GM12874 (cell line): ENCODE data around the gene ATAD2B.

ENCODE experiments used
- TF ChIP-seq, protein P1 (sequence below): IDR thresholded peaks from 2 replicates; pipeline ENCODE4 v1.5.1; 2011; ENCODE audit warnings: low read depth, mild to moderate bottlenecking, control low read depth, low read length, moderate library complexity; ENCODE audit not compliant: insufficient read depth

The ATAD2B gene

DNA sequence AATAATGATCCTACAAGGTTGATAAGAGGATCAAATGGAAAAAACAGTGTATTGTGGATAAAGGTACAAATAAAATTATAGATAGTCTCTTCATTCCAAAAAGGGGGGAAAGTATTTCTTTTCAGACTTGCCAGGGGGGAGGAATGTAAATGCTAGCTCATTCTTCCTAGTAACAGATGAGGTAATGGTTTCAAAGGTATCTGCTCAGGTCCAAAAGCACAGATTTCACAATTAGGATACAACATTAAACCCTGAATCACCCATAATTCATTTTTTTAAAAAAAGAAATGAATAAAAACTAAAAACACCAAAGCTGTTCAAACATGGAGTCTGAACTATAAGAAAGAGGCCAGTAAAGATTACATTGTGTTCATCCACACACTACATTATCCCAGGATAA is 142.0 kb downstream of the ATAD2B start:
- TF ChIP-seq, protein P1, sequence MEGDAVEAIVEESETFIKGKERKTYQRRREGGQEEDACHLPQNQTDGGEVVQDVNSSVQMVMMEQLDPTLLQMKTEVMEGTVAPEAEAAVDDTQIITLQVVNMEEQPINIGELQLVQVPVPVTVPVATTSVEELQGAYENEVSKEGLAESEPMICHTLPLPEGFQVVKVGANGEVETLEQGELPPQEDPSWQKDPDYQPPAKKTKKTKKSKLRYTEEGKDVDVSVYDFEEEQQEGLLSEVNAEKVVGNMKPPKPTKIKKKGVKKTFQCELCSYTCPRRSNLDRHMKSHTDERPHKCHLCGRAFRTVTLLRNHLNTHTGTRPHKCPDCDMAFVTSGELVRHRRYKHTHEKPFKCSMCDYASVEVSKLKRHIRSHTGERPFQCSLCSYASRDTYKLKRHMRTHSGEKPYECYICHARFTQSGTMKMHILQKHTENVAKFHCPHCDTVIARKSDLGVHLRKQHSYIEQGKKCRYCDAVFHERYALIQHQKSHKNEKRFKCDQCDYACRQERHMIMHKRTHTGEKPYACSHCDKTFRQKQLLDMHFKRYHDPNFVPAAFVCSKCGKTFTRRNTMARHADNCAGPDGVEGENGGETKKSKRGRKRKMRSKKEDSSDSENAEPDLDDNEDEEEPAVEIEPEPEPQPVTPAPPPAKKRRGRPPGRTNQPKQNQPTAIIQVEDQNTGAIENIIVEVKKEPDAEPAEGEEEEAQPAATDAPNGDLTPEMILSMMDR: no peak

DNA sequence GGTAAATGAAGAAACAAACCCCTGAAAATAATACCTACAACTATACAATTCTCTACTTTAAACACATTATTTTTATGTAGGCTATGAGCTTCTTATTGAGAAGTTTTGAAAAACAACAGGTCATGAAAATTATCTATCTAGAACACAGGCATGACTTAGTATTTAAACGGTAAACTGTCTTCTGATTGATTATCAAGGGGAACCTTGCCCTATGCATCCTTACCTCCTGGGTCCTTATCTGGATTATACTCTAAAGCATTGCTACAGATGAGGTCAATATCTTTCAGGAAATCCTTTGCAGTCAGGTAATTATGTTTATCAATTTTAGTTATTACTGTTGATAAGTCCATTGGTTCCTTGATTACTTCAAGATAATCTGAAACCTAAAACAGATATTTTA is 144.3 kb downstream of the ATAD2B start:
- TF ChIP-seq, protein P1: no peak

DNA sequence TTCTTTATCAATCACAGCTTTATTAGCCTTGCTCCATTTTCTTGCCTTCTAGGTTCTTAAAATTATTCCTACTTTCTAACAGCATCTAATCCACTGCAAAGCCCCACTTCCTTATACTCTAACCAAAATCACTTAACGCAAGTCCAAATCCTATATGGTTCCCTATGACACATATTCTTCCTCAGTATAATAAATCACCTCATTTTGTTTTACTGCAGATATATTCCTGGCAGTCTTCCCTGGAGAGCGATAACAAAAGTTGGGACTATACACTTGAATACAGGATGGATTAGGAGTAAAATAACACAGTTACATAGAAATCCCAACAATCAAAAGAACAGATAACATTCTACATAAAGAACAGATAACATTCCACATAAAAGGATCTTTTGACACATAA is 144.8 kb downstream of the ATAD2B start:
- TF ChIP-seq, protein P1: no peak

DNA sequence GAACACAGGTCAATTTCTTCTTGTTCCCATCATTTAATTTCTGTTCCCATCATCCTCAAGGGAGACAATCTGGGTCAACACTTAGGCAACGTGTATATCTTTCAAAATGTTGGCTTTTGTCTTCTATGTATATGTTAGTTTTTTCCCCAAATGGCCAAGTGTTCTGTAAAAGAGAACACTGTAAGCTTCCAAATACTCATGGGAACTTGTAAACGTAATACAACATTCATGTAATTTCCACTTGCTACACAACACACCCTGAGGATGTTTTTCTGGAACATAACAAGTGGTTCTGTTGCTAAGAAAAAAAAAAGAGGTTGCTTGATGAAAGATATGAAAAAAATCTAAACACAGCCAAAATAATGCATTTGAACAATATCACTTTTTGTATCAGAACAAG is 149.1 kb downstream of the ATAD2B start:
- TF ChIP-seq, protein P1: no peak

DNA sequence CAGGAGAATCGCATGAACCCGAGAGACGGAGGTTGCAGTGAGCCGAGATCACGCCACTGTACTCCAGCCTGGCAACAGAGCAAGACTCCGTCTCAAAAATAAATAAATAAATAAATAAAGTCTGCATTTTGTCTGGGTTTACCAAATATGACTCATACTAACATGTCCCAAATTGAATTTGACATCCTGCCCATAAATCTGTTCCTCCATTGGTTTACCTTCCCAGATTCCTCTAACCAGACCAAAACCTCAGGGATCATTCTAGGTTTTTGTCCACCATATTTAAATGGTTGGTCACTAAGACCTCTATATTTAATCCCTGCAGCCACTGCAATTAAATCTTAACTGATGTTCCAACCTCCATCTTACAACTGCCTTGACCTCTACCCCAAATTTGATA is 150.9 kb downstream of the ATAD2B start:
- TF ChIP-seq, protein P1: no peak

DNA sequence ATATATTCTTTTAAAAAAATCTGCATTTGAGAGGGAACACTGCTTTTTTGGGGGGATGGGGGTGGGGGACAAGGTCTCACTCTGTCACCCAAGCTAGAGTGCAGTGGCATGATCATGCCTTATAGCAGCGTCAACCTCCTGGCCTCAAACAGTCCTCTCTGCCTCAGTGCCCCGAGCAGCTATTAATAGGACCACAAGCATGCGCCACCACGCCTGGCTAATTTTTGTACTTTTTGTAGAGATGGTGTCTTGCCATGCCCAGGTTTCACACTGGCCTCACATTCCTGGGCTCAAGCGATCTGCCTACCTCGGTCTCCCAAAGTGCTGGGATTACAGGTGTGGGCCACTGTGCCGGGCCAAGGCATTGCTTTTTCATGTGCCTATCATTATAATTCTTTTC is 154.2 kb downstream of the ATAD2B start:
- TF ChIP-seq, protein P1: no peak

DNA sequence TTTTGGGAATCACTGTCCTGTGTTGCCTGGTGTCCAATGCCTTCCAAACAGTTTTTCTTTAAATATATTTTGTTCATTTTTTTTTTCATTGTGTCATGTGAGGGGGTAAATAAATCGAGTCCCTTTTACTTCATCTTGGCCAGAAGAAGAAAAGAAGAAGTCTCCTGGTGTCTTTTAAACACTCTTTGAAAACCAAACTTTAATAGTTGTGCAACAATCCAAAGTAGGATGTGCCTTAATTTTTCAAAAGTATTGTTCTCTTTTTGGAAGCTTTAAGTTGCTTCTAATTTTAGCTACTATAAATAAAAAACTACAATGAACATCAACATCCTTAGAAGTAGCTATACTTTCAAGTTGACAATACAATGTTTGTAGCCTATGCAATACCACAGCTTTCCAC is 154.9 kb downstream of the ATAD2B start:
- TF ChIP-seq, protein P1: no peak

DNA sequence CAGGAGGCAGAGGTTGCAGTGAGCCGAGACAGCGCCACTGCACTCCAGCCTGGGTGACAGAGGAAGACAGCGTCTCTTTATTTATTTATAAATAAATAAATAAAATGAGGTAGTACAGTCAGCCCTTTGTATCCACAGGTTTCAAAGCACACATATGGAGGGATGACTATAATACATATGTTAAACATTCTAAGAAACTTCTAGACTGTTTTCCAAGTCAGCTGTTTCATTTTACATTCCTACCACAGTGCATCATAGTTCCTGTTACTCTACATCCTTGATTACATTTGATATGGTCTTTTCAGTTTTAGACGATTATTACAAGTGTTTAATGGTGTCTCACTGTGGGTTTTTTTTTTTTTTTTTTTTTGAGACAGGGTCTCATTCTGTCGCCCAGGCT is 157.6 kb downstream of the ATAD2B start:
- TF ChIP-seq, protein P1: no peak
